M059J (cell line): Measurements from ENCODE around the gene ARMC5. TPM values are rescaled to one million over a fixed set of nuclear protein-coding genes. Genes with fewer than 3 reads are reported as not detected.
"Not testable (repeated sequence)": the region's sequence is repeated elsewhere in the genome, so short reads cannot be mapped to it uniquely, and the experiment has no call there.

Experiments
- DNase-seq: peaks from one replicate; pipeline ENCODE4 v3.0.0-alpha.2; 2012; ENCODE audit warnings: low read depth
- total RNA-seq: library from RNA; depleted of rRNA; stranded (reverse); fragments of >200 nt; shearing (Covaris generic); gene quantifications from 2 replicates; pipeline ENCODE4 v1.2.3, GENCODE V29; 2014; rRNA removed

The ARMC5 gene
- total RNA-seq, 1 experiment from 2014 or later, result 17.7 TPM

DNA sequence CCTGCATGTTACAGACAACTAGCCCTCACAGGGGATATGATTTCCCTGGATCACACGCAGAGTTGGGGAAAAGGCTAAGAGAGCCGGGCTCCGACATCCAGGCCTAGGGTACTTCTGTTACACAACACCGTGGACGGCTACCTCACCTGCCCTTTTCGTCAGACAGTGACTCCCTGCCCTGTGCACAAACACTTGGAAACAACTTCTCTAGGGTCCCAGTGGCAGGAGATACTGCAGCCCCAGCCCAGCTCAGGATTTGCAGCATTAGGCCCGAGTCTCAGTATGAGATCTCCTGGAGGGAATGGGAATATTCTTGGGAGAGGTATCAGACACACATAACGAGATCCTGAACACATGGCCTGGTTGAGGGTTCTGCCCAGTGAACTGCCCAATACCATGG lies 40.6 kb downstream of the ARMC5 start:
- DNase-seq, result no peak

DNA sequence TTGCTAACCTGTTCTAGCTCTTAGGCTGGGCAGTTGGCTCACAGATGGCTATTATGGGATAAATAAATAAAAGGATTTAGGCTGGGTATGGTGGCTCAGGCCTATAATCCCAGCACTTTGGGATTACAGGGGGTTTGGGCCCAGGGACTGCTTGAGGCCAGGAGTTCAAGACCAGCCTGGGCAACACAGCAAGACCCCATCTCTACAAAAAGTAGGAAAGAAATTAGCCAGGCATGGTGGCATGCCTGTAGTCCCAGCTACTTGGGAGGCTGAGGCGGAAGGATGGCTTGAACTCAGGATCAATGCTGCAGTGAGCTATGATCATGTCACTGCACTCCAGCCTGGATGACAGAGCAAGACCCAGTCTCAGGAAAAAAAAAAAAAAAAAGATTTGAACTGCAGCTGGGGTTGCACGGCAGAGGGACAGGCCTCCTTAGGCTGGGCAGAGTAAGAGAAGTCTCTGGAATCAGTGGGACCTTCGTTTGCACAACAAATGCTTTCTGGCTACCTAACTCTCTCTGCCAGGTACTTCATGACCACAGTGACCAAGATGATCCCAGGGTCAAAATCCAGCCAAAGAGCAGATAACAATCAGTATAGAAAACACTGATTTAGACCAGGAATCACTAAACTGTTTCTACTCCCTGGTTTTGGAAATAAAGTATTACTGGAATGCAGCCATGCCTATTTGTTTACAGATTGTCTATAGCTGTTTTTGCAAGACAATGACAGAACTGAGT lies 42.1 kb downstream of the ARMC5 start:
- no peak for DNase-seq

DNA sequence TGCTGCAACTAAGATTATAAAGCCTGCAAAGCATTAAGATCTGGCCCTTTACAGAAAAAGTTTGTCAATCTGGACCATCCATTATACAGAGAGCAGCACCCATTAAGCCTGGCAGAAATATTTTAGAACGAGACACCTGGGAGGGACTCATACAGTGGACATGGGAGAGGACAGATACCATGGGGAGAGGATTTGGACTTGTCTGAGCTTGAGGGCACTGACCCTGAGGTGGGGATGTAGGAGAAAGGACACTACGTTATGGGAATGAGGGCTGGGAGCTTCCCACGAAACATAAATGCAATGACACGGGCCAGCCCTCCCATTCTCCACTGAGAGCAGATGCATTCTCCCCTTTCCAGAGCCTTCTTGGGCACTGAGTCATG lies 42.7 kb downstream of the ARMC5 start:
- DNase-seq, result no peak

DNA sequence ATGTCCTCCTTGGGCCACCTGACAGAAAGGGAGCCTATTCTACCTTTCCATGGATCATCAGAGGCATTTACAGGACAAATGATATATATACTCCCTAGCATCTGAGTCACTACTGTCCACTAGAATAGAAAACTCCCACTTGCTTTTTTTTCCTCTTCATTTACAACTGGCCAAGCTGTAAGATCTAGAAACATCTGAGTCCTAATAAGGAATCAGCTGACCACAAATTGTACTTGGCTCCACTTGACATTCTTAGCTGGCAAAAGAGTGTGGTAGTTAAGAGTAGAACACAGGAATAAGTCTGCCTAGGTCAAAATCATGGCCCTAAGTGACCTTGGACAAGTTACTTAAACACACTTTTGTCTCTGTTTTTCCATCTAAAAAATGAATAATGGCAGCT lies 43.7 kb downstream of the ARMC5 start:
- no peak for DNase-seq

DNA sequence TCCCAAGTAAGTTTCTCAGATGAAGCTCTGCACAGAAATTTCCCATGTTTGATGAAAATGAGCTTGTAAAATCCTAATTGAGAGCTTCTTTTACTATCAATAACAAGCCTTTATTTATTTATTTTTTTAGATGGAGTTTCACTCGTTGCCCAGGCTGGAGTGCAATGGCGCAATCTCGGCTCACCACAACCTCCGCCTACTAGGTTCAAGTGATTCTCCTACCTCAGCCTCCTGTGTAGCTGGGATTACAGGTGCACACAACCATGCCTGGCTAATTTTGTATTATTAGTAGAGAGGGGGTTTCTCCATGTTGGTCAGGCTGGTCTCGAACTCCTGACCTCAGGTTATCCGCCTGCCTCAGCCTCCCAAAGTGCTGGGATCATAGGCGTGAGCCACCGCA lies 44.3 kb downstream of the ARMC5 start:
- DNase-seq, result not testable (repeated sequence)

DNA sequence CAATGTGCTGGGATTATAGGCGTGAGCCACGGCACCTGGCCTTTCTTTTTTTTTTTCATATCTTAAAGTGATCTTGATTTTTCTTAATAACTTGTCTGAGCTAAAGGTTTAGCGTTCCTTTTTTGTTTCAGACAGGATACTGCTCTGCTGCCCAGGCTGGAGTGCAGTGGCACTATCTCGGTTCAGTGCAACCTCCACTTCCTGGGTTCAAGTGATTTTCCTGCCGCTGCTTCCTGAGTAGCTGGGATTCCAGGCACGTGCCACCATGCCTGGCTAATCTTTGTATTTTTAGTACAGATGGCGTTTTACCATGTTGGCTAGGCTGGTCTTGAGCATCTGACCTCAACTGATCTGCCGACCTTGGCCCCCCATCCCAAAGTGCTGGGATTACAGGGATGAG lies 44.9 kb downstream of the ARMC5 start:
- no peak for DNase-seq

DNA sequence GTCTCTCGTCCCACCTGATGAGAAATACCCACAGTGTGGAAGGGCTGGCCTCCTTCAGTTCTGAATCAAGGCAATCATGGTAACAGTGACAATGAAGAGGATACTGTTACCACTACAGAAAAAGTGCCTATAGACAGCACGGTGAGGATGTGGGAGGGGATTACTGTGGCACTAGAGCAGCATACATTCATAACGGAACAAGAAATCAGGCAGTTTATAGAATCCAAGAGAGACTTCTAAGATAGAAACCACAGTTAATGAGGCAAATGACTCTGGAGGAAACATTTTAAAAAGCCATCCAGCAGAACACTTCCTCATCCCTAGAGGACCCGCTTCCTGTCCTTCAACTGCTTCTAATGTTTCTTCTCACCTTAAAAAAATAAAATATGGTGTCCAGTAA lies 46.2 kb downstream of the ARMC5 start:
- no peak for DNase-seq

DNA sequence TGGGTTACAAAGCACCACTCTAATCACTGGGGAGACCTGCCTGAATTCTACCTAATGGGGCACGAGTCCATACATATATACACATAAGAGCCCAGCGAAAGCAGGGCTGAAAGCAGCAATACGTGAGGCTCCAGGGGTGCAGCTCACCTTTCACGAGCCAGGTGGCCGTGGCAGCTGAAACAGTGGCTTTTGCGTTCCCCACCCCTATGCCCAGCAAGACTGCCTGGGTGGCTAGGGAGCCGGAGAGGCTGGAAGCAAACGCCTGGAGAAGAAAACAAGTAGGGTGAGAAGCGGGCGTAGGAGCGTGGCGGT lies 48.3 kb downstream of the ARMC5 start:
- no peak for DNase-seq

DNA sequence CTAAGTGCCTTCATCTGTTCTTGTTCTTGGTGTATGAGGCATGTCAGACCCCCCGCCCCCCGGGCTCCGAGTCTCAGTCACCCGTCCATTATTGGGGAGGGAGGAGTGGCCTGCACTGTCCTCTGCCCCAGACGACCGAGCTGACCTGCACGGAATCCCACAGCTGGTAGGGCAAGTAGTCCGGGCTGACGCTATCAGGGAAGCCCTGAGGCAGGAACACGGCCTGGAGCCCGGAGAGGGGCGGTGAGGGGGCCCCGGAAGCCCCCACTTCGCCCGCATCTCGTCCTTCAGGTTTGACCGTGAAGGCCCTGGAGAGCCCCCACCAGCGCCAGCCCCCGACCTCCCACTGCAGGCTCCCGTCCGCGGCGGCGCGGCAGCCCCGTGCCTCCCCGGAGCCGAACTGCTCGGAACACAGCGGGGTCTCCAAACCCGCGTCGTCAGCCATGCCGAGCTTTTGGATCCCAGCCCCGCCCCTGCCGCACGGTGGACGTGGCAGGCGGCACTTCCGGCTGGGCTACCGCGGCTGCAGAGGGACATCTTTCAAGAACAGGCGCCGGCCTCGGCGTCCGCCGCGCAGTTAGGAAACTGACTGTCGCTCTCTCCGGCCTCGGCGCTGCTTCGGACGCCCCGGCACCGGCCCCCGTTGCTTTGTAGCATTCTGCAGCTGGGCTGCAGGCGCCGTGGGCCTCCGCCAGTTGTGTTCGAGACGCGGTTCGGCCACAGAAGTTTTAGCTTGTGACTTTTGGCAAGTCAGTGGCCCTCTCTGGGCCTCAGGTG lies 48.8 kb downstream of the ARMC5 start, which contains the start of gene RUSF1:
RUSF1 (minus strand) TSS at position 463 of the 777 bp plus-strand sequence; CDS start at position 445, 18 bp downstream.
- peak; percentile 86 for DNase-seq

DNA sequence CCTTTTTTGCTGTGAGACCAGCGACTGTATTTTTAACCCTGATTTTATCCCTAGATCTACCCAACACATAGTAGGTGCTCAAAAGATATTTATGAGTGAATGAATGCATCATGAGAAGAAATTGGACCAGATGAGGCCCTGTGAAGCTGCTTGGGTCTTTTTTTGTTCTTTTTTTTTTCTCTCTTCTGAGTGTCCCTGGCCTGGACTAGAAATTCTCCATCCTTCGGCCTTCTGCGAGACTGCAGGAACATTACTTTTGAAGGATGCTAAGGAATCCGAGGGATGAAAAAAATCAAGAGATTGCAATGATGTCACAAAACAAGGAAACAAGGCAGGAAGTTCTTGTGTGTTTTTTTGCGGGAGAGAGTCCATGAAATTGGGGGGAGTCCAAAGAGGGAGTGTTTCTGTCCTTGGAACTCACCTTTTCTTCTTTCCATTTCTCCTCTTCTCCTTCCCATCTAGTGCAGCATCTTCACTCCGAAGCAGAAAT lies 49.5 kb downstream of the ARMC5 start:
- DNase-seq, result peak; percentile 62

DNA sequence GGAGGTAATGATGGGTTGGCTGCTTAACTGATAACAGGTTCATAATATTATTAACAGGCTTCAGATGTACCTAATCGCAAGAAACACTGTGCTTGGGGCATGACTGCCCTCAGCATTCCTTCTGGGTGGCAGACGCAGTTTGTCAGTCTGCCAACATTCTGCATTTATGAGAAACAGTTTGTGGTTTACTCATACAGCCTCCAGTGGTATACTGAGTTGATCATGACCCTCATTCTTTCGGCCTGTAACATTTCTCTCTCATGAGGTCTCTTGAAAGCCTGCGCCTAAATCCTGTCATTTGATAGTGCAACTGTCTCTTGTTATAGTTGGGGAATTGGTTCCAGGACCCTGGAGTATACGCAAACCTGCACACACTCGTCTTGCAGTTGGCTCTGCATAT lies 53.8 kb downstream of the ARMC5 start:
- DNase-seq, result peak; percentile 91

DNA sequence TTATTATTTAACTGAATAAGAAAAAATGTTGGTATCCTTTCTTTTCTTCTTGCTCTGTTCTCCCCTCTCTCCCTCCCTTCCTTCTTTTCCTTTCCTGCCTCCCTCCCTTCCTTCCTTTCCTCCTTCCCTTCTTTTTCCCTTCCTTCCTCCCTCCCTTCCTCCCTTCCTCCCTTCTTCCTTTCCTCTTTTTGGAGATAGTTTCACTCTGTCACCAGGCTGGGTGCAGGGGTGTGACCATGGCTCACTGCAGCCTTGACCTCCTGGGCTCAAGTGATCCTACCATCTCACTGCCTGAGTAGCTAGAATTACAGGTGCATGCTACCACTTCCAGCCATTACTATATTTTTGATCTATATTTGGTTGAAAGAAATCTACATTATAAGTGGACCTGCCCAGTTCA lies 54.6 kb downstream of the ARMC5 start:
- DNase-seq, result no peak

Other genes with a start within 250 kb of the ARMC5 start
- not detected in 2 replicates for gene TRIM72, start 245.4 kb upstream of the ARMC5 start, total RNA-seq
- not detected in 2 replicates for gene PYDC1, start 242.4 kb upstream of the ARMC5 start, total RNA-seq
- not detected in 2 replicates for gene ITGAM, start 199.5 kb upstream of the ARMC5 start, total RNA-seq
- 1.1 and 2.8 TPM in 2 replicates for gene ITGAX, start 104.3 kb upstream of the ARMC5 start, total RNA-seq
- gene ITGAD, start 66.2 kb upstream of the ARMC5 start, total RNA-seq, result 0.05 TPM in 1 of 2 replicates, not detected in the other
- not detected in 2 replicates for gene COX6A2, start 31.1 kb upstream of the ARMC5 start, total RNA-seq
- gene ZNF843, start 16.7 kb upstream of the ARMC5 start, total RNA-seq, result 0.25 TPM in 1 of 2 replicates, not detected in the other
- gene TGFB1I1, start 12.7 kb downstream of the ARMC5 start, total RNA-seq, result 32.8 and 37.5 TPM in 2 replicates
- gene SLC5A2, start 23.6 kb downstream of the ARMC5 start, total RNA-seq, result 0.10 TPM in 1 of 2 replicates, not detected in the other
- 29.7 and 47.8 TPM in 2 replicates for gene RUSF1, start 48.9 kb downstream of the ARMC5 start, total RNA-seq
- gene AHSP, start 68.4 kb downstream of the ARMC5 start, total RNA-seq, result not detected in 2 replicates